ENCODE measurements around the gene MT1G. TPM values are rescaled to one million over a fixed set of nuclear protein-coding genes. Genes with fewer than 3 reads are reported as not detected.
A peak's percentile ranks its signal among the peaks of the same experiment; 100 is the strongest.
"Not testable (repeated sequence)": the region's sequence is repeated elsewhere in the genome, so short reads cannot be mapped to it uniquely, and the experiment has no call there.

The MT1G gene
- total RNA-seq (ENCODE audit: low replicate concordance), result 2.8 and 4.8 TPM in 2 replicates
- long read RNA-seq, result 0 reads

DNA sequence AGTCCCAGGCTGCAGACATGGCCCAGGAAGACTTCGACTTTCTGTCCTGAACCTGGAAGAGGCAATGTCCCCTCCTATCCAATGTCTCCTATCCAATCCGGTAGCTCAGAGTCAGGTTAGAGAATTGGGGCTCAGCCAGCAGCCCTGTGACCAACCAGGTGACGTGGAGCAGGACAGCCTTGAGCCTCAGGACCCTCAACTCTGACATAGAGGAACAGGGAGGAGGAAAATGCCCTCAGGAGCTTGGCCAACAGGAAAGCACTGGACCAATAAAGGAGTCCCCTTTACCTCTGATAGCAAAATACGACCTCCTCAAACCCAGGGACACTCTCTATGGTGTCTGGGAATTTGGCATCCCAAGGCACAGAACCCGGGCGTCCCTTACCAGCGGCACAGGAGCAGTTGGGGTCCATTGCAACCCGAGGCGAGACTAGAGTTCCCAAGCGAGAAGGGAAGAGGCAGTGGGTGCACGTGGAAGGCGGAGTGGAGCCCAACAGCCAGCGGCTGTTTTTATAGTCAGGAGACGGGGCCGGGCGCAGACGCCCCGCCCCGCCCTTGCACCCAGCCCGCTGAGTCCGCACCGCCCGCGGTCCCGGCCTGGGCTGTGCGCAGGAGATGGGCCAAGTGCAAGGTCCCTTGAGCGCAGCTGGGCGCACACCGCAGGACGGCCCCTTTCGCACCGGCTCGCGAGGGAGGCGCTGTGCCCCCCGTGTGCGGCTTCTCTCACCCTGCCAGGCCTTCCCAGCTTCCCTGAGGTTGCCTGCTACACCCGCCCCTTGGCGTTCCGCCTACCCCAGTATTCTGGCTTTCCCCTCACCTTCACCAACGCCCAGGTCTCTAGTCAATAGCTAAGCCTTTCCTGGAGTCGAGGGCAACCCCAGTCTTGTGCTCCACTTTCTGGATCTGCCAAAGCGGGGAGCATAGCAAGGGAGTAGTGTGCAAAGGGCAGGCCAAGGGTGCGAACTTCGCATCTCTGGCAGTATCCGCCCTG is at the start of gene MT1G:
MT1G (minus strand) TSS at position 485 of the 991 bp plus-strand sequence; CDS start at position 413, 72 bp downstream.
- Mint-ChIP-seq H3K9me3 (no peaks in the 10 kb centered on the region), H3K36me3 (no peaks in the 10 kb centered on the region), H3K4me3 (no peak within 1 kb of the TSS), H3K27me3 (peaks cover 99% of the 10 kb centered on the region), H3K27ac (no peak within 1 kb of the TSS), H3K4me1 (ENCODE audit: unreplicated experiment) (peaks cover 4% of the 10 kb centered on the region)
- DNase-seq (ENCODE audit: extremely low spot score, unreplicated experiment), result no peak
- TF ChIP-seq, protein P1, sequence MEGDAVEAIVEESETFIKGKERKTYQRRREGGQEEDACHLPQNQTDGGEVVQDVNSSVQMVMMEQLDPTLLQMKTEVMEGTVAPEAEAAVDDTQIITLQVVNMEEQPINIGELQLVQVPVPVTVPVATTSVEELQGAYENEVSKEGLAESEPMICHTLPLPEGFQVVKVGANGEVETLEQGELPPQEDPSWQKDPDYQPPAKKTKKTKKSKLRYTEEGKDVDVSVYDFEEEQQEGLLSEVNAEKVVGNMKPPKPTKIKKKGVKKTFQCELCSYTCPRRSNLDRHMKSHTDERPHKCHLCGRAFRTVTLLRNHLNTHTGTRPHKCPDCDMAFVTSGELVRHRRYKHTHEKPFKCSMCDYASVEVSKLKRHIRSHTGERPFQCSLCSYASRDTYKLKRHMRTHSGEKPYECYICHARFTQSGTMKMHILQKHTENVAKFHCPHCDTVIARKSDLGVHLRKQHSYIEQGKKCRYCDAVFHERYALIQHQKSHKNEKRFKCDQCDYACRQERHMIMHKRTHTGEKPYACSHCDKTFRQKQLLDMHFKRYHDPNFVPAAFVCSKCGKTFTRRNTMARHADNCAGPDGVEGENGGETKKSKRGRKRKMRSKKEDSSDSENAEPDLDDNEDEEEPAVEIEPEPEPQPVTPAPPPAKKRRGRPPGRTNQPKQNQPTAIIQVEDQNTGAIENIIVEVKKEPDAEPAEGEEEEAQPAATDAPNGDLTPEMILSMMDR (conservative IDR thresholded peaks at IDR 0.05), result no peak

DNA sequence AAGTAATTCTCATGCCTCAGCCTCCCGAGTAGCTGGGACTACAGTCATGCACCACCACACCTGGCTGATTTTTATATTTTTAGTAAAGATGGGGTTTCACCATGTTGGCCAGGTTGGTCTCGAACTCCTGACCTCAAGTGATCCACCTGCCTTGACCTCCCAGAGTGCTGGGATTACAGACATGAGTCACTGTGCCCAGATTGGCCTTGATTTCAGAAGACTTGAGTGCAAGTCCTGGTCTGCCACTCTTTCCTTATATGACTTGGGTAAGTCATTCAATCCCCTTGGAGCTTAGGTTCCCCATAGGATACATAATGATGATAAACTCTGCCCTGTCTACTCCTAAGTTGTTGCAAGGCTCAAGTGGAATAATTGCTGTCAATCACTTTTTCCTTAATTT is 49.7 kb upstream of the MT1G start:
- not testable (repeated sequence) for H3K9me3 Mint-ChIP-seq; H3K4me1 Mint-ChIP-seq (ENCODE audit: unreplicated experiment); H3K4me3 Mint-ChIP-seq; H3K36me3 Mint-ChIP-seq; H3K27me3 Mint-ChIP-seq; H3K27ac Mint-ChIP-seq
- DNase-seq (ENCODE audit: extremely low spot score, unreplicated experiment), result peak; percentile 6

DNA sequence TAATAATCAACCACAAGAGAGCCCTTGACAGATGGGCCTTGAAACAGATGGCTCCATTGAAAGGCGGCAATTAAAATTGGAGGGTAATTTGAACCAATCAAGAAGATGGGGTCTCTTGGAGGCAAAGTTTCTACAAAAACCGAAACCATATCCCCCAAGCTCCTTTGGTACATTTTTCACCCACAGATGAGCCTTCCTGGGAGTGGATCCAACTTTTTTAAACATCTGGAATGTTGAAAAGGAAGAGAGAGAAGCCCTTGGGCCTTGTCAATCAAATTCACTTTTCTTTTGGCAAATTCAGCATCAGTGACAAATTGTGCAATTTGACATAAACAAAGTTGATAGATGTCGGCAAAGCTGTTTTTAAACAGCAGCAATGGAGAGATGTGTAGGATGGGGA is 48.9 kb upstream of the MT1G start:
- no peak for DNase-seq (ENCODE audit: extremely low spot score, unreplicated experiment)
- no peak overlapping the region for H3K4me3 Mint-ChIP-seq
- peaks cover under 1% of the 10 kb centered on the region for H3K27me3 Mint-ChIP-seq
- H3K36me3 Mint-ChIP-seq, result no peaks in the 10 kb centered on the region
- TF ChIP-seq, protein P1 (conservative IDR thresholded peaks at IDR 0.05), result no peak
- H3K27ac Mint-ChIP-seq, result no peak overlapping the region
- H3K9me3 Mint-ChIP-seq, result no peaks in the 10 kb centered on the region
- H3K4me1 Mint-ChIP-seq (ENCODE audit: unreplicated experiment), result no peaks in the 10 kb centered on the region

DNA sequence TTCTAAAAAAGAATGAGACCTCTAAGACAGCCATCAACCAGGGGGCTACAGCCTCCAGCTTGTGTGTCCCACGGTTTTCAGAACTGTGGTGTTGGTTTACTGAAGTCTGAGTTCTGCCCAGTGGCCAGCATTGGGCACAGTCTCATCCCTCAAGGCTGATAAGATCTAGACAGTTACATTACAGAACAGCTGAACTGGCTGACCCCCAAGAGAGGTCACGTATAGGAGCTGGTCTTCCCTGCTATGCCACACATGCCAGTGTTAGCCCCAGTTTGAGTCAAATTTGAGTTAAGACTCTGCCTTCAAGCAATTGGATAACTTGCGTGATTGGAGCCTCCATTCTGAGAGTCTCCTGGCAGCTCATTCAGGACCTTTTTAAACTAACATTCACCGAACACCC is 47.3 kb upstream of the MT1G start:
- H3K4me1 Mint-ChIP-seq (ENCODE audit: unreplicated experiment), result no peaks in the 10 kb centered on the region
- no peaks in the 10 kb centered on the region for H3K9me3 Mint-ChIP-seq

DNA sequence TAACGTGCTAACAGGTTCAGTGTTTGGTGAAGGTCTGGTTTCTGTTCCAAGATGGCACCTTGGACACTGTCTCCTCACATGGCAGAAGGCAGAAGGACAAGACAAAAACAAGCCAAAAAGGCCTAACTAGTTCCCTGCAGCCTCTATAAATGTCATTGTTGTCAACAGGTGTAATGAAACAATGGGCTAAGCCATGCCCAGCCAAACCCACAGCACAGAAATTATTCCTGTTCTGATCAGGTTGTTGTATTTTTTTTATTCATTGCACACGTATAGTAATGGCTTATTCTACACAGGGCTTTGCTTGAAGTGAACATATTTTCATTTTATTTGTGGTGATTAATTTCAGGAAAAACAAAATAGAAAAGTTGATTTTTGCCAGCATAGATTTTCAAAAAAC is 45.9 kb upstream of the MT1G start:
- H3K36me3 Mint-ChIP-seq, result no peaks in the 10 kb centered on the region
- TF ChIP-seq, protein P1 (conservative IDR thresholded peaks at IDR 0.05), result no peak
- no peaks in the 10 kb centered on the region for H3K9me3 Mint-ChIP-seq
- no peak overlapping the region for H3K4me3 Mint-ChIP-seq
- H3K27ac Mint-ChIP-seq, result no peak overlapping the region
- no peaks in the 10 kb centered on the region for H3K4me1 Mint-ChIP-seq (ENCODE audit: unreplicated experiment)
- DNase-seq (ENCODE audit: extremely low spot score, unreplicated experiment), result no peak
- H3K27me3 Mint-ChIP-seq, result peaks cover 10% of the 10 kb centered on the region

More for the DNA sequence above, 47.3 kb upstream of the MT1G start:
- TF ChIP-seq, protein P1 (conservative IDR thresholded peaks at IDR 0.05), result no peak
- DNase-seq (ENCODE audit: extremely low spot score, unreplicated experiment), result no peak
- Mint-ChIP-seq H3K4me3 (no peak overlapping the region), H3K27ac (no peak overlapping the region), H3K36me3 (no peaks in the 10 kb centered on the region), H3K27me3 (peaks cover 6% of the 10 kb centered on the region)

DNA sequence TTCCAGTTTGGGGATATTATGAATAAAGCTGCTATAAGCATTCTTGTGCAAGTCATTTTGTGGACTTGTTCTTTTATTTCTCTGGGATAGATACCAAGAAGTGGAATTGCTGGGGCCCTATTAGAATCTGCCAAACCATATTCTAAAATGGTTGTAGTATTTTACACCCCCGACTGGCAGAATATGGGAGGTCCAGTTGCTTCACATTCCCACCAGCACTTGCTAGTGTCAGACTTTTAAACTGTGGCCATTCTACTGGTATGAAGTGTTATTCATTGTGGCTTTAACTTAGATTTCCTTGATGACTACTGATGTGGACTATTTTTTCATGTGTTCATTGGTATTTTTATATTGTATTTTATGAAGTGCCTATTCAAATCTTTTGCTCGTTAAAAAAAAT is 44.0 kb upstream of the MT1G start:
- Mint-ChIP-seq H3K9me3 (no peaks in the 10 kb centered on the region), H3K36me3 (no peaks in the 10 kb centered on the region), H3K4me3 (no peak overlapping the region), H3K27me3 (peaks cover 16% of the 10 kb centered on the region), H3K27ac (no peak overlapping the region), H3K4me1 (ENCODE audit: unreplicated experiment) (no peaks in the 10 kb centered on the region)
- DNase-seq (ENCODE audit: extremely low spot score, unreplicated experiment), result no peak
- TF ChIP-seq, protein P1 (conservative IDR thresholded peaks at IDR 0.05), result no peak

Data from type B pancreatic cell (in vitro differentiated cells).